ENCODE measurements around the gene VPS45. TPM values are rescaled to one million over a fixed set of nuclear protein-coding genes. Genes with fewer than 3 reads are reported as not detected.

VPS45 gene
- polyA plus RNA-seq, 1 of the 3 experiments (the other 2 are of a cell fraction): 31.5 TPM

DNA sequence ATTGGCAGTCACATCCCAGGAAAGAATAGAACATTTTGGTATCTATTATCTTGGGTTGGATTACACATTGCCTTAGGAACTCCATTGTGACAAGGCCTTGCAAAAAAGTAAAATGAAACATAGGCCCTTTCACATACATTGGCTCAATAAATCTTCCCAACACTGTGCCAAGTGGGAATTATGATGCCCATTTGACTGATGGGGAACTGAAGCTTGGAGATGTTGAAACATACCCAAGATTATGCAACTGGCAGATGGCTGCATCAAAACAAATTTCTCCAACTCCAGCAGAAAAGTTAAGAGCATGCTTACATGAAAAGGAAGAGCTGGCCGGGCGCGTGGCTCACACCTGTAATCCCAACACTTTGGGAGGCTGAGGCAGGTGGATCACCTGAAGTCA lies 109.0 kb downstream of the VPS45 start:
- Histone ChIP-seq H2AFZ (ENCODE audit: low read depth) (no peak overlapping the region), H3K9ac (no peak overlapping the region), H3K4me3 (ENCODE audit: low read depth in 2 of 2, low read length in 1 of 2) (no peak overlapping the region), H3K9me2 (no peaks in the 10 kb centered on the region), H3K9me3 (no peaks in the 10 kb centered on the region), H3K27me3 (ENCODE audit: insufficient read depth) (no peaks in the 10 kb centered on the region), H3K4me1 (ENCODE audit: control insufficient read depth in 1 of 2, insufficient read depth in 2 of 2, low read depth in 1 of 2, low read length in 1 of 2) (no peaks in the 10 kb centered on the region), H3K27ac (ENCODE audit: low read depth in 2 of 2, low read length in 1 of 2) (no peak overlapping the region), H3K79me2 (ENCODE audit: insufficient read depth) (no peaks in the 10 kb centered on the region), H3K4me2 (no peak overlapping the region), H4K20me1 (ENCODE audit: insufficient read depth) (no peaks in the 10 kb centered on the region), H3F3A (replicated peaks; ENCODE audit: insufficient read depth) (no peaks in the 10 kb centered on the region), H3K36me3 (replicated peaks in 1 of 2; ENCODE audit: control insufficient read depth in 1 of 2, insufficient read depth in 2 of 2, low read length in 1 of 2) (no peaks in the 10 kb centered on the region)
- ChIA-PET CTCF (interaction anchor here (8.6 kb wide), 1 partner anchor 11 kb away, joined by 63 read pairs; no protein-coding TSS in a partner anchor), POLR2A (interaction anchor here (0.5 kb wide), 1 partner anchor 289 kb away, joined by 3 read pairs; a partner anchor contains a TSS)
- 98% methylated on average over 3 of the region's 3 CpGs for WGBS (ENCODE audit: low lambda C conversion rate)
- DNase-seq: no peak
- TF ChIP-seq SIN3A (IDR thresholded peaks at IDR 0.05; ENCODE audit: borderline replicate concordance, low read depth, low read length) (no peak), EP300 (IDR thresholded peaks at IDR 0.05; ENCODE audit: borderline replicate concordance in 1 of 2, low read depth in 1 of 2, low read length in 1 of 2) (no peak), MEF2A (IDR thresholded peaks at IDR 0.05; ENCODE audit: borderline replicate concordance, low read depth) (no peak), MXI1 (IDR thresholded peaks at IDR 0.05; ENCODE audit: low read depth, low read length) (no peak)
- TF ChIP-seq, protein P1, sequence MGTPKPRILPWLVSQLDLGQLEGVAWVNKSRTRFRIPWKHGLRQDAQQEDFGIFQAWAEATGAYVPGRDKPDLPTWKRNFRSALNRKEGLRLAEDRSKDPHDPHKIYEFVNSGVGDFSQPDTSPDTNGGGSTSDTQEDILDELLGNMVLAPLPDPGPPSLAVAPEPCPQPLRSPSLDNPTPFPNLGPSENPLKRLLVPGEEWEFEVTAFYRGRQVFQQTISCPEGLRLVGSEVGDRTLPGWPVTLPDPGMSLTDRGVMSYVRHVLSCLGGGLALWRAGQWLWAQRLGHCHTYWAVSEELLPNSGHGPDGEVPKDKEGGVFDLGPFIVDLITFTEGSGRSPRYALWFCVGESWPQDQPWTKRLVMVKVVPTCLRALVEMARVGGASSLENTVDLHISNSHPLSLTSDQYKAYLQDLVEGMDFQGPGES (IDR thresholded peaks at IDR 0.05; ENCODE audit: low read depth, low read length): no peak
- TF ChIP-seq, protein P2, sequence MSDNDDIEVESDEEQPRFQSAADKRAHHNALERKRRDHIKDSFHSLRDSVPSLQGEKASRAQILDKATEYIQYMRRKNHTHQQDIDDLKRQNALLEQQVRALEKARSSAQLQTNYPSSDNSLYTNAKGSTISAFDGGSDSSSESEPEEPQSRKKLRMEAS (IDR thresholded peaks at IDR 0.05; ENCODE audit: low read depth): no peak
- TF ChIP-seq, protein P3, sequence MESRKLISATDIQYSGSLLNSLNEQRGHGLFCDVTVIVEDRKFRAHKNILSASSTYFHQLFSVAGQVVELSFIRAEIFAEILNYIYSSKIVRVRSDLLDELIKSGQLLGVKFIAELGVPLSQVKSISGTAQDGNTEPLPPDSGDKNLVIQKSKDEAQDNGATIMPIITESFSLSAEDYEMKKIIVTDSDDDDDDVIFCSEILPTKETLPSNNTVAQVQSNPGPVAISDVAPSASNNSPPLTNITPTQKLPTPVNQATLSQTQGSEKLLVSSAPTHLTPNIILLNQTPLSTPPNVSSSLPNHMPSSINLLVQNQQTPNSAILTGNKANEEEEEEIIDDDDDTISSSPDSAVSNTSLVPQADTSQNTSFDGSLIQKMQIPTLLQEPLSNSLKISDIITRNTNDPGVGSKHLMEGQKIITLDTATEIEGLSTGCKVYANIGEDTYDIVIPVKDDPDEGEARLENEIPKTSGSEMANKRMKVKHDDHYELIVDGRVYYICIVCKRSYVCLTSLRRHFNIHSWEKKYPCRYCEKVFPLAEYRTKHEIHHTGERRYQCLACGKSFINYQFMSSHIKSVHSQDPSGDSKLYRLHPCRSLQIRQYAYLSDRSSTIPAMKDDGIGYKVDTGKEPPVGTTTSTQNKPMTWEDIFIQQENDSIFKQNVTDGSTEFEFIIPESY (IDR thresholded peaks at IDR 0.05; ENCODE audit: borderline replicate concordance, low read depth): no peak

DNA sequence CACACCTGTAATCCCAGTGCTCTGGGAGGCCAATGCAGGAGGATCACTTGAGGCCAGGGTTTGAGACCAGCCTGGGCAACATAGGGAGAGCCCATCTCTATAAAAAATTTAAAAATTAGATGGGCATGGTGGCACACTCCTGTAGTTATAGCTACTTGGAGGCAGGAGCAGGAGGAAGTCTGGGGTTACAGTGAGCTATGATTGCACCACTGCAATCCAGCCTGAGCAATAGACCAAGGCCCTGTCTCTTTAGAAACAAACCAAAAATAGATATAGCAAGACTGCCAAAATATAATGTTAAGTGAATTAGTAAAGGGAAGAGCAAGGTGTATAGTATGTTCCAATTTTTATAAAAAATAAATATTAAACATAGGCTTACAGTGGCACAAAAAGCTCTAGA lies 111.0 kb downstream of the VPS45 start:
- no peaks in the 10 kb centered on the region for H3K36me3 ChIP-seq (replicated peaks in 1 of 2; ENCODE audit: control insufficient read depth in 1 of 2, insufficient read depth in 2 of 2, low read length in 1 of 2)
- CTCF ChIA-PET: interaction anchor here (1.0 to 8.6 kb wide), 7 partner anchors 9 to 236 kb away, joined by 3 to 63 read pairs (median 5); no protein-coding TSS in a partner anchor
- H3K27ac ChIP-seq (ENCODE audit: low read depth in 2 of 2, low read length in 1 of 2): no peak overlapping the region
- DNase-seq: no peak
- H3K9me3 ChIP-seq: no peaks in the 10 kb centered on the region
- H3K9ac ChIP-seq: no peak overlapping the region
- H3K4me2 ChIP-seq: no peak overlapping the region
- H3K4me3 ChIP-seq (ENCODE audit: low read depth in 2 of 2, low read length in 1 of 2): no peak overlapping the region
- POLR2A ChIA-PET: no interaction called here
- no peaks in the 10 kb centered on the region for H3K4me1 ChIP-seq (ENCODE audit: control insufficient read depth in 1 of 2, insufficient read depth in 2 of 2, low read depth in 1 of 2, low read length in 1 of 2)
- H4K20me1 ChIP-seq (ENCODE audit: insufficient read depth): no peaks in the 10 kb centered on the region
- no peaks in the 10 kb centered on the region for H3K79me2 ChIP-seq (ENCODE audit: insufficient read depth)
- TF ChIP-seq JUND (IDR thresholded peaks at IDR 0.05) (no peak), FOXM1 (IDR thresholded peaks at IDR 0.05; ENCODE audit: low read depth) (no peak), NRF1 (IDR thresholded peaks at IDR 0.05; ENCODE audit: low read depth, low read length) (no peak), SIN3A (IDR thresholded peaks at IDR 0.05; ENCODE audit: borderline replicate concordance, low read depth, low read length) (no peak), TAF1 (IDR thresholded peaks at IDR 0.05; ENCODE audit: borderline replicate concordance, low read depth, low read length) (no peak)
- TF ChIP-seq, protein P4, sequence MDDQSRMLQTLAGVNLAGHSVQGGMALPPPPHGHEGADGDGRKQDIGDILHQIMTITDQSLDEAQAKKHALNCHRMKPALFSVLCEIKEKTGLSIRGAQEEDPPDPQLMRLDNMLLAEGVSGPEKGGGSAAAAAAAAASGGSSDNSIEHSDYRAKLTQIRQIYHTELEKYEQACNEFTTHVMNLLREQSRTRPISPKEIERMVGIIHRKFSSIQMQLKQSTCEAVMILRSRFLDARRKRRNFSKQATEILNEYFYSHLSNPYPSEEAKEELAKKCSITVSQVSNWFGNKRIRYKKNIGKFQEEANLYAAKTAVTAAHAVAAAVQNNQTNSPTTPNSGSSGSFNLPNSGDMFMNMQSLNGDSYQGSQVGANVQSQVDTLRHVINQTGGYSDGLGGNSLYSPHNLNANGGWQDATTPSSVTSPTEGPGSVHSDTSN (IDR thresholded peaks at IDR 0.05): no peak
- TF ChIP-seq, protein P5, sequence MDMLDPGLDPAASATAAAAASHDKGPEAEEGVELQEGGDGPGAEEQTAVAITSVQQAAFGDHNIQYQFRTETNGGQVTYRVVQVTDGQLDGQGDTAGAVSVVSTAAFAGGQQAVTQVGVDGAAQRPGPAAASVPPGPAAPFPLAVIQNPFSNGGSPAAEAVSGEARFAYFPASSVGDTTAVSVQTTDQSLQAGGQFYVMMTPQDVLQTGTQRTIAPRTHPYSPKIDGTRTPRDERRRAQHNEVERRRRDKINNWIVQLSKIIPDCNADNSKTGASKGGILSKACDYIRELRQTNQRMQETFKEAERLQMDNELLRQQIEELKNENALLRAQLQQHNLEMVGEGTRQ (IDR thresholded peaks at IDR 0.05; ENCODE audit: borderline replicate concordance, low read depth, low read length): no peak
- TF ChIP-seq, protein P6, sequence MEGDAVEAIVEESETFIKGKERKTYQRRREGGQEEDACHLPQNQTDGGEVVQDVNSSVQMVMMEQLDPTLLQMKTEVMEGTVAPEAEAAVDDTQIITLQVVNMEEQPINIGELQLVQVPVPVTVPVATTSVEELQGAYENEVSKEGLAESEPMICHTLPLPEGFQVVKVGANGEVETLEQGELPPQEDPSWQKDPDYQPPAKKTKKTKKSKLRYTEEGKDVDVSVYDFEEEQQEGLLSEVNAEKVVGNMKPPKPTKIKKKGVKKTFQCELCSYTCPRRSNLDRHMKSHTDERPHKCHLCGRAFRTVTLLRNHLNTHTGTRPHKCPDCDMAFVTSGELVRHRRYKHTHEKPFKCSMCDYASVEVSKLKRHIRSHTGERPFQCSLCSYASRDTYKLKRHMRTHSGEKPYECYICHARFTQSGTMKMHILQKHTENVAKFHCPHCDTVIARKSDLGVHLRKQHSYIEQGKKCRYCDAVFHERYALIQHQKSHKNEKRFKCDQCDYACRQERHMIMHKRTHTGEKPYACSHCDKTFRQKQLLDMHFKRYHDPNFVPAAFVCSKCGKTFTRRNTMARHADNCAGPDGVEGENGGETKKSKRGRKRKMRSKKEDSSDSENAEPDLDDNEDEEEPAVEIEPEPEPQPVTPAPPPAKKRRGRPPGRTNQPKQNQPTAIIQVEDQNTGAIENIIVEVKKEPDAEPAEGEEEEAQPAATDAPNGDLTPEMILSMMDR (IDR thresholded peaks at IDR 0.05): no peak
- TF ChIP-seq, protein P2 (IDR thresholded peaks at IDR 0.05; ENCODE audit: low read depth): no peak
- no peaks in the 10 kb centered on the region for H3K9me2 ChIP-seq
- no peak overlapping the region for H2AFZ ChIP-seq (ENCODE audit: low read depth)
- H3K27me3 ChIP-seq (ENCODE audit: insufficient read depth): no peaks in the 10 kb centered on the region
- no peaks in the 10 kb centered on the region for H3F3A ChIP-seq (replicated peaks; ENCODE audit: insufficient read depth)
